DMS53 treated with DMSO at 0.1 percent for 48 hours (cell line): ENCODE measurements around the gene SRSF12.
"Not testable (repeated sequence)": the region's sequence is repeated elsewhere in the genome, so short reads cannot be mapped to it uniquely, and the experiment has no call there.

ENCODE experiments used
- DNase-seq: peaks from one replicate; lab custom pipeline; 2025; ENCODE audit not compliant: unreplicated experiment; lab: John Stamatoyannopoulos, UW

Gene SRSF12

DNA sequence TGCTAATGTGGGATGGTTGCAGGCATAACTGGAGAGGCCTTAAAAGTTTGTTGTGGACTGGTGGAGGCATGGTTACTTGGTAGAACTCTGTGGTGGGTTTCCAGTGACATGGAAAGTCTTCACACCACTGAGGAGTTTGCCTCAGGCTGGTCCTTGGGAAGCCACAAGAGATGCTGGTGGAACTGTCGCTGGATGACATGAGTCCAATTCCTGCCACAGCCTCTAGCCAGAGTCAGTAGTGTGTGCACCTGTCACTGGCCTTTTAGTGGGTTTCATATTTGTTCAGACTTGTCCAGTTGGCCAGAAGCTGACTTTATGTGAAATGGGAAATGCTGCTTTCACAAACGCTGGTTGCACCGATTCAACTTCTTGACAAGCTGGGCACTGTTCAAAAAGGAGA, 13.7 kb upstream of the SRSF12 start:
- DNase-seq, result no peak

- not testable (repeated sequence) for DNase-seq
These were observed 10.4 kb upstream of the SRSF12 start for GRCh38 chr6:89128256-89128671.

DNA sequence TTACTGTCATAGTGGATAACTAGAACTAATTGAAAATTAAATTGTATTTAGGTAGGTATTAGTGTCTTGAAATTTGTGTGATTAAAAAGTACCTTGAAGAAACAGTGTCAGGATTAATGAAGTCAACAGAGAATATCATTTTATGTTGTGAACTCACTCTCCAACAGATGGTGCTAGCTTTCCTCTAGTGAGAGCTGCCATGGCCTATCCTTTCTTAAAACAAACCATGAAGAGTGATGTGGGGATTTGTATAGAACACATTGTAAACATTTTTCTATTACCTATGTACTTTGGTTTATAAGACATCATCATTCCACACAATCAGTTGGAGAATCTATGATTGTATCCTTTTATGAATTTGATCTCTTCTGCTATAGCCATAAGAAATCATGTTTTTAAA, 4.8 kb upstream of the SRSF12 start:
- peak; percentile 65 for DNase-seq

DNA sequence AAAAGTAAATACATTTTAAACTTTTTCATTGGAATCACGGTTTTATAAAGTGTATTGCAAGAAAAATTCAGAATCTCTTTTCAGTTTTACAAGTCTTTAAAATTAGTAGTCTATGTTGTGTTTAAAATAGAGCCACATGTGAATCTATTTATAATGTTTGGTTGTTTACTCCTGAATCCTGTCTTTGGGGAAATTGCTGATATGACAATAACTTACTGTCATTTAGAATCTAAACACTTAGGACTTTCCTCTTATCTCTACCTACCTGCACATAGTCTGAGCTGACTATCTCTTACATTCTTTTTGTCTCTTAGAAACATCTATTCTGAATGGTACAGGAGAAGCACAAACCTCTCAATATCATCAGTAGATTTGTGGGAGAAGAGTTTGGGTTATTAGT, 4.1 kb upstream of the SRSF12 start:
- DNase-seq, result no peak

- no peak for DNase-seq
These were observed 2.5 kb upstream of the SRSF12 start for GRCh38 chr6:89120371-89120770.

- no peak for DNase-seq
These were observed 1.1 kb upstream of the SRSF12 start for GRCh38 chr6:89118931-89119330.

GRCh38 chr6:89116702-89117101, 1.2 kb downstream of the SRSF12 start:
- DNase-seq, result no peak

DNA sequence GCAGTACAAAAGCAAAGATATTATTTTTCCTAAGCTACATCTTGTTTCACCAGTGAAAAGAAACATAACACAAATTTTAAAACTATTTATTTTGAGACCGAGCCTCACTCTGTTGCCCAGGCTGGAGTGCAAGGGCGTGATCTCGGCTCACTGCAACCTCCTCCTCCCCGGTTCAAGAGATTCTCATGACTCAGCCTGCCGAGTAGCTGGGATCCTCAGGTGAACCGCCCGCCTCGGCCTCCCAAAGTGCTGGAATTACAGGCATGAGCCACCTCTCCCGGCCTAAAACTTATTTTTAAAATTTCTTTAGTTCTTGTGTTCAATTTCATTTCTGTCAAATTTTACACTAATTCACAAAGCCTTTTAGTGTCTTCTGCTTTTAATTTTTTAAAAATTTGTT, 5.9 kb downstream of the SRSF12 start:
- DNase-seq, result no peak

- DNase-seq, result no peak
These were observed 7.6 kb downstream of the SRSF12 start for GRCh38 chr6:89110284-89110683.

- DNase-seq, result no peak
These were observed 17.8 kb downstream of the SRSF12 start for GRCh38 chr6:89100114-89100513.

- no peak for DNase-seq
These were observed 19.4 kb downstream of the SRSF12 start for GRCh38 chr6:89098461-89098860.

DNA sequence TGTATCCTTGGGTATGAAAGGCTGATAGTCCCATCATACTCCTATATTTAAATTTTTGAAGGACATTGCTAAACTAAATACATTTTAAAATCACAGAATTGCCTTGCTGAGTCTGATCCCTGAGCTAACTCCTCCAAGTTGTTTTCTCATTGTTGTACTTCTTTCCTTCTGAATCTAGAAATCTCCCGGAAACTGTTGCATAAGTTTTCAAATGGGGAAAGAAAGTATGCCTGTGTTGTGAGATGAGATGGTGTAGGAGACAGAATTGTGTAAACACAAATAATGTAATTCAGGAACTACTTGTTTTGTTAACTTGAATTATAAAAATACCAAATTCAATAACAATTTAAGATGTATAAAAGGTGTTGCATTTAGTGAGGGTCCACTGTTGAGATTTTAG, 30.0 kb downstream of the SRSF12 start:
- DNase-seq, result no peak

DNA sequence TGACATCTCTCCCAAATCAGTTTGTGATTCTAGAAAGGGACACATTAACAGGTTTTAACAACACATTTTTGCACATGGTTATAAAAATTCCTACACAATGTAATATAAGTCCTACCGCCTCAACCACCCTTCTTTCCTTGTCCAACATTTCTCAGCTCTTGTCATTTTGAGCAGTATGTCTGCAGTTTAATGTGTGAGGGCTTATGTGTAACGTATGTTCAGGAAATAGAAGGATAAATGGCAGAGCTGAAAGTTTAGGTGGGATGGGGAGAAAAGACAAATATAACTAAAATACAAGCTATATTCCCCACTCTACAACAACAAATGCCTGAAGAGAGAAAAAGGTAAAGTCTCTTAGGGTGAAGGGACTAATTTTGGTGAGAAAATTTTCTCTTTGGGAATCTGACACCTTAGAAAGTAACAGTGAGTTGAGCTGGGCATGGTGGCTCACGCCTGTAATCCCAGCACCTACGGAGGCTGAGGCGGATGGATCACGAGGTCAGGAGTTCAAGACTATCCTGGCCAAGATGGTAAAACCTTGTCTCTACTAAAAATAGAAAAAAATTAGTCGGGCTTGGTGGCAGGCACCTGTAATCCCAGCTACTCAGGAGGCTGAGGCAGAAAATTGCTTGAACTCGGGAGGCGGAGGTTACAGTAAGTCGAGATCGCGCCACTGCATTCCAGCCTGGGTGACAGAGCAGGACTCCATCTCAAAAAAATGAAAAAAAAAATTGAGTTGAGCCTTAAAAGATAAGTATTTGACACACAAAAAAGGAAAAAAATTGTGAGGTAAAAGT, 32.3 kb downstream of the SRSF12 start:
- no peak for DNase-seq

DNA sequence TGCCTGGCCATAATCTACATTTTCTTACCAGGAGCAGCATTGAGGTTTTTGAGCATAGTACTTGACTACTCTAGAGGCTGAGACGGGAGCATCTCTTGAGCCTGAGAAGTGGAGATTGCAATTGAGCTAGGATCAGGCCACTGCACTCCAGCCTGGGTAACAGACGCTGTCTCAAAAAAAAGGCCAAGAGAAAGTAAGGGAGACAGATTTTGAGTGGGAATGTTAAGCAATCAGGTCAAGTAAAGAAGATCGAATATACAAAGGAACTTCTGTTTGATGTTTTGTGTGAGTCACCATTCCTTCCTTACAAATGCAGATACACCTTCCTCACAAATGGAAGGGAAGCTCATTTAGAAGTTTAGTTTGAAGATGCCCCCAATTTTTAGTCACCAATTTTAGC, 32.9 kb downstream of the SRSF12 start:
- DNase-seq, result no peak

DNA sequence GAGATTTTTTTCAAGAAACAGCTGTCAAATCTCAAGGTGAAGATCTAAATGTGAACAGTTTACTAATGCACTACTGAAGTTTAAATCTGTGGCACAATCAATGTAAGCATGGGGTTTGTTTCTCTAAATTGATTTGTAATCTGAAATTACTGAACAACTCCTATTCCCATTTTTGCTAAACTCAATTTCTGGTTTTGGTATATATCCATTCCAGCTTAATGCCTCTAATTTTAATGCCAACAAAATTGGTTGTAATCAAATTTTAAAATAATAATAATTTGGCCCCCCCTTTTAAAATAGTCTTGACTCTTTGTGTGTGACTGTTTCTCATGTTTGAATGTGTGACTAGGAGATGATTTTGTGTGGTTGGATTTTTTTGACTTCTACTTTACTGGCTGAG, 33.3 kb downstream of the SRSF12 start:
- no peak for DNase-seq

DNA sequence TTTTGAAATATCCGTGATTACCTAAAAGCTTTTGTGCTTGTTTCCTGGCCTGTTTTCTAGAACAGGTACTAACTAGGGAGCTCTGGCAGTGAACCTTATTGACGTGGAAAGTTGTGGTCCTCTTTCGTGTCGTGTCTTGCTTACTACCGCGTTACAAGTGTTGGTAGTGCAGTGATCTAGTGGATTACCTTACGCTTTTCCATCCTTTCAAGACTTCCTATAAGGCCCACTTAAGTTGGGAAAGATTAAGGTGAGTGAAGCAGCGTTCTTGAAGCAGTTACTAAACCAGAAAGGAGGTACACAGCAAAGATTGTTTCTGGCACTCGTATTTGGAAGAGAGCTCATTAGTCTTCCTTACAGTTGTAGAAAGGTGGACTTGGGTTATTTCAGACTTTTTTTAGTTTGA, 35.4 kb downstream of the SRSF12 start:
- no peak for DNase-seq

GRCh38 chr6:89081423-89082322, 36.2 kb downstream of the SRSF12 start:
- peak; percentile 77 for DNase-seq

GRCh38 chr6:89081129-89081422, 36.8 kb downstream of the SRSF12 start:
- DNase-seq, result no peak

DNA sequence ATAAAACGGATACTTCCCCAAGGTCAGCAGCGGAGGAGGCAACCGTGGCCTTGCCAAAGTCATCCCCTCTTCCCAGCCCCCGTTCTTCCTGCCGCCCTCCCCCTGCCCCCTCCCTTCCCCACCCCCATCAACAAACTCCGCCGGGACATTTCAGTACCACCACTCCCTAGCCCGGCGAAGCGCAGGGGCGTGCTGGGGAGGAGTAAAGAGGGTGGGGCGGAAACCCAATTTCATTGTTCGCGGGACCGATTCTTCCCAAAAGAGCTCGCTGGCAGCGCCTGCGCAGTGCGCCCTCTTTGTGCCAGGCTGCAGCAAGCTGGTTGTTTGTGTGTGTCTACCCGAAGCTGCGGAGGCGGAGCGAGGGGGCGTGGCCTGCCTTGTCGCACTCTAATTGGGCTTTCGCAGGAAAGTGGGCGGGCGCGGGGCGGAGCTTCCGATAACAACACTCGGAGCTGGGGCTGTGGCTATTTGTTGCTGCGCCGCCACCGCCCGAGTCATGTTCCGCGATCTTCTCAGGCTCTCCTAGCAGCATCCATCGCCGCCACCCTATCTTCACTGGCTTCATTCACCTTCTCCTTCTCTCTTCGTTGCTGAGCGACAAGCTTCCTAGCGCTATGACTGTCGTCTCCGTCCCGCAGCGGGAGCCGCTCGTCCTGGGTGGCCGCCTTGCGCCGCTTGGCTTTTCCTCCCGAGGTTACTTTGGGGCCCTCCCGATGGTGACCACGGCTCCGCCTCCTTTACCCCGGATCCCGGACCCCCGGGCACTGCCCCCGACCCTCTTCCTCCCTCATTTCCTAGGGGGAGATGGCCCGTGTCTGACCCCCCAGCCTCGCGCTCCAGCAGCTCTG, 37.4 kb downstream of the SRSF12 start, which contains the start of gene PNRC1:
Gene PNRC1 (plus strand): TSS at position 471 of the 848 bp plus-strand sequence. CDS start 144 bp downstream, at position 615.
- DNase-seq, result peak; percentile 85

DNA sequence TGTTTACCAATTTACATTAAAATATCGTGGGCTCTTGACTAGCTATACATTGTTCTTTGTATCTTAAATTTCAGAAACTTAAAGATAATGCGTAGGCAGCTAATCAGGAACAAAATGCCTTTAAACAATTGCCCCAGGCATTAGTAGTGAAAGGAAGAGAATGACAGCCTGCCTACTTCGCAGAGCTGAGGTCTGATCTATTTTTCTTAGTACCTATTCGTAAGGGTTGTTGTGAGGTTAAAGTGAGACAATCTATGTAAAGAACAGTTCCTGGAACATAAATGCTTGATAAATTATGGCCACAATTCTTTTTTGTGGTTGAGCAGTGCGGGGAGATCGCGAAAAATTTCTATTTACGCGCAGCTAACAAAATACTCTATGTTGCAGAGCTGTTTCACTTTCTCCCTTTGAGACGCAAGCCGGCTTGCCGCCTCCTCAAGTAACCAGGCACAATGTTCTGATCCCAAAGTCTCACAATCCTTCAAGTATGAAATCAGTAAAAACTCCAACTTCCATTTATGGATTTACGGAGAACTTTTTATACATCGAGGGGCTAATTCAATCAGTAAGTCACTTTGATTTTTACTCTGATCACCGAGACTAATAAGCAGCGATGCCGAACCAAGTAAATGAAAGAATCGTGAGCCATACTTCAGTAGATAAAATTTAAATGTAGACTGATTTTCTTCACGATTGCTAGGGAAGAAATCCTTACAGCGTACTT, 38.2 kb downstream of the SRSF12 start:
- peak; percentile 38 for DNase-seq

- no peak for DNase-seq
These were observed 44.0 kb downstream of the SRSF12 start for GRCh38 chr6:89073840-89074239.
